NCI-H2081 (cell line): ENCODE results near the gene RAB39B.
"Not testable (repeated sequence)": the region's sequence is repeated elsewhere in the genome, so short reads cannot be mapped to it uniquely, and the experiment has no call there.

Source experiments
- DNase-seq, 2 experiments: peaks; one replicate each; lab custom pipeline; 2025; lab: John Stamatoyannopoulos, UW

Gene RAB39B

GRCh38 chrX:155263854-155264628 is at the start of gene RAB39B:
RAB39B (minus strand) TSS chrX:155264491; CDS start chrX:155264288, 203 bp downstream.
- DNase-seq: peak; percentile 46 to 52

- DNase-seq: no peak
These were observed 49.5 kb upstream of the RAB39B start for GRCh38 chrX:155313766-155314165.

GRCh38 chrX:155293771-155294170 is 29.5 kb upstream of the RAB39B start:
- no peak for DNase-seq

GRCh38 chrX:155279873-155280272 is 15.6 kb upstream of the RAB39B start:
- no peak for DNase-seq

GRCh38 chrX:155270969-155271368 is 6.7 kb upstream of the RAB39B start:
- DNase-seq: no peak

- not testable (repeated sequence) for DNase-seq
These were observed 3.7 kb upstream of the RAB39B start for GRCh38 chrX:155267995-155268394.

- DNase-seq: no peak
These were observed 2.1 kb upstream of the RAB39B start for GRCh38 chrX:155266439-155266838.

- peak in 1 of 2 experiments; percentile 2 for DNase-seq
These were observed 1.1 kb downstream of the RAB39B start for GRCh38 chrX:155262970-155263754.

GRCh38 chrX:155259752-155260151 is 4.5 kb downstream of the RAB39B start:
- peak; percentile 1 to 3 for DNase-seq

GRCh38 chrX:155251391-155251790 is 12.9 kb downstream of the RAB39B start:
- DNase-seq: no peak

GRCh38 chrX:155247497-155247896 is 16.8 kb downstream of the RAB39B start:
- DNase-seq: no peak

- no peak for DNase-seq
These were observed 17.5 kb downstream of the RAB39B start for GRCh38 chrX:155246748-155247147.

GRCh38 chrX:155242300-155242699 is 22.0 kb downstream of the RAB39B start:
- no peak for DNase-seq

GRCh38 chrX:155237719-155238118 is 26.6 kb downstream of the RAB39B start:
- DNase-seq: no peak

- DNase-seq: no peak
These were observed 28.4 kb downstream of the RAB39B start for GRCh38 chrX:155235891-155236290.

GRCh38 chrX:155231163-155231562 is 33.1 kb downstream of the RAB39B start:
- no peak for DNase-seq

GRCh38 chrX:155225774-155226173 is 38.5 kb downstream of the RAB39B start:
- DNase-seq: no peak

GRCh38 chrX:155223746-155224145 is 40.5 kb downstream of the RAB39B start:
- not testable (repeated sequence) for DNase-seq

GRCh38 chrX:155221351-155221750 is 42.9 kb downstream of the RAB39B start:
- no peak for DNase-seq

GRCh38 chrX:155218777-155219176 is 45.5 kb downstream of the RAB39B start:
- no peak for DNase-seq

- peak in 1 of 2 experiments; percentile 20 for DNase-seq
These were observed 47.3 kb downstream of the RAB39B start for GRCh38 chrX:155216940-155217440.

GRCh38 chrX:155216179-155216939 is 47.9 kb downstream of the RAB39B start, which contains the start of gene VBP1:
VBP1 (plus strand) TSS chrX:155216460; CDS start chrX:155216483, 23 bp downstream.
- DNase-seq: peak; percentile 81 to 91
